Stimulated activated CD4-positive, alpha-beta T cell treated with anti-CD3 and anti-CD28 coated beads, Interleukin-2, amount 100 ng/mL, for 4 hours (primary cell): ENCODE data around the gene IL2.

Experiments
- DNase-seq: peaks from one replicate; pipeline ENCODE4 v3.0.0-alpha.2; 2020; ENCODE audit warnings: low read depth

IL2 gene

GRCh38 chr4:122456231-122457116 lies at the start of gene IL2:
TSS of gene IL2 (minus strand) at chr4:122456725. CDS start at chr4:122456440, 285 bp downstream.
- DNase-seq = no peak

- DNase-seq = no peak
Observed at GRCh38 chr4:122503214-122503613, 46.7 kb upstream of the IL2 start.

GRCh38 chr4:122500852-122501501 lies 44.5 kb upstream of the IL2 start:
- no peak for DNase-seq

- DNase-seq = no peak
Observed at GRCh38 chr4:122489061-122489460, 32.5 kb upstream of the IL2 start.

- no peak for DNase-seq
Observed at GRCh38 chr4:122483481-122483880, 27.0 kb upstream of the IL2 start.

- no peak for DNase-seq
Observed at GRCh38 chr4:122481766-122482405, 25.4 kb upstream of the IL2 start.

GRCh38 chr4:122480655-122481487 lies 24.3 kb upstream of the IL2 start:
- no peak for DNase-seq

- DNase-seq = no peak
Observed at GRCh38 chr4:122479935-122480416, 23.5 kb upstream of the IL2 start.

GRCh38 chr4:122476745-122477144 lies 20.2 kb upstream of the IL2 start:
- no peak for DNase-seq

GRCh38 chr4:122476126-122476525 lies 19.6 kb upstream of the IL2 start:
- no peak for DNase-seq

GRCh38 chr4:122475233-122475632 lies 18.7 kb upstream of the IL2 start:
- DNase-seq = no peak

GRCh38 chr4:122469457-122469856 lies 12.9 kb upstream of the IL2 start:
- DNase-seq = no peak

GRCh38 chr4:122458625-122459024 lies 2.1 kb upstream of the IL2 start:
- peak; percentile 45 for DNase-seq

- DNase-seq = no peak
Observed at GRCh38 chr4:122453384-122453995, 3.0 kb downstream of the IL2 start.

- peak; percentile 39 for DNase-seq
Observed at GRCh38 chr4:122450847-122451246, 5.7 kb downstream of the IL2 start.

GRCh38 chr4:122434285-122434684 lies 22.2 kb downstream of the IL2 start:
- no peak for DNase-seq

GRCh38 chr4:122431351-122431750 lies 25.2 kb downstream of the IL2 start:
- DNase-seq = no peak

GRCh38 chr4:122423246-122423645 lies 33.3 kb downstream of the IL2 start:
- DNase-seq = no peak

- DNase-seq = no peak
Observed at GRCh38 chr4:122412547-122412946, 44.0 kb downstream of the IL2 start.

GRCh38 chr4:122403861-122404260 lies 52.7 kb downstream of the IL2 start:
- DNase-seq = no peak
